H1 (cell line): ENCODE results near the gene PRKN. TPM values are rescaled to one million over a fixed set of nuclear protein-coding genes. Genes with fewer than 3 reads are reported as not detected.

Source experiments
- CTCF ChIA-PET: fragments of 300-600 bp; sonication (Branson Sonifier 250); formaldehyde crosslinking; loops from one replicate; lab custom pipeline; 2021; ENCODE audit not compliant: partially characterized antibody; lab: Charles Lee
- POLR2A ChIA-PET: fragments of 300-600 bp; sonication (Branson Sonifier 250); formaldehyde crosslinking; loops from one replicate; lab custom pipeline; 2021; ENCODE audit warnings: inconsistent platforms; ENCODE audit not compliant: partially characterized antibody; lab: Charles Lee
- DNase-seq, 2 experiments: peaks; one replicate each; pipeline versions ENCODE4 v3.0.0 to v3.0.0-alpha.2; 2010 to 2022; ENCODE audit warnings: low spot score in 2 of 2, low read depth in 1 of 2, mixed read lengths in 1 of 2
- FAIRE-seq: peaks from 2 replicates; lab custom pipeline; 2011; peaks lifted over from hg19 to GRCh38; lab: Jason Lieb, UNC
- H2AFZ ChIP-seq: 2 replicates; pipeline ENCODE4 v1.8.1; 2012; ENCODE audit warnings: low read length, inconsistent platforms
- H2AK5ac ChIP-seq: 2 replicates; pipeline ENCODE4 v1.6.1; 2013; ENCODE audit warnings: low read depth, low read length
- H2BK120ac ChIP-seq: replicated peaks from 2 replicates; pipeline ENCODE3; 2013; ENCODE audit warnings: low read depth, low read length, inconsistent platforms
- H2BK12ac ChIP-seq: 2 replicates; pipeline ENCODE4 v1.6.1; 2013; ENCODE audit warnings: low read depth, low read length
- H2BK15ac ChIP-seq: 2 replicates; pipeline ENCODE4 v1.6.1; 2013; ENCODE audit warnings: low read length
- H2BK20ac ChIP-seq: 2 replicates; pipeline ENCODE4 v1.6.1; 2013; ENCODE audit warnings: low read length
- H2BK5ac ChIP-seq: 2 replicates; pipeline ENCODE4 v1.6.1; 2013; ENCODE audit warnings: low read depth, low read length
- H3K14ac ChIP-seq: 2 replicates; pipeline ENCODE4 v1.6.1; 2013; ENCODE audit warnings: inconsistent platforms; ENCODE audit not compliant: insufficient read length
- H3K18ac ChIP-seq: 2 replicates; pipeline ENCODE4 v1.6.1; 2013; ENCODE audit warnings: low read length; ENCODE audit errors: extremely low read depth
- H3K23ac ChIP-seq: 2 replicates; pipeline ENCODE4 v1.6.1; 2013; ENCODE audit warnings: inconsistent platforms; ENCODE audit not compliant: insufficient read length
- H3K23me2 ChIP-seq: 2 replicates; pipeline ENCODE4 v1.6.1; 2013; ENCODE audit warnings: low read depth, low read length
- H3K27ac ChIP-seq: 2 replicates; pipeline ENCODE4 v1.6.1; 2011; ENCODE audit warnings: low read depth, low read length, inconsistent platforms
- H3K27me3 ChIP-seq, 4 experiments: replicated peaks in 1 of 4; 1 replicate in 1 of 4; 2 replicates in 3 of 4; pipeline versions ENCODE4 v1.6.1 to v1.8.1; 2011 to 2013; ENCODE audit warnings: low read length in 3 of 4, mild to moderate bottlenecking in 3 of 4, inconsistent platforms in 2 of 4, mixed read lengths in 2 of 4, moderate library complexity in 1 of 4; ENCODE audit not compliant: control insufficient read depth in 3 of 4, insufficient read depth in 3 of 4; ENCODE audit errors: extremely low read depth in 1 of 4
- H3K36me3 ChIP-seq, 4 experiments: 2 replicates each; pipeline versions ENCODE4 v1.6.1 to v1.8.1; 2011 to 2013; ENCODE audit warnings: mild to moderate bottlenecking in 4 of 4, low read length in 3 of 4, moderate library complexity in 2 of 4, control low read depth in 1 of 4, inconsistent platforms in 1 of 4; ENCODE audit not compliant: insufficient read depth in 4 of 4, control insufficient read depth in 2 of 4
- H3K4ac ChIP-seq: replicated peaks from 2 replicates; pipeline ENCODE3; 2013; ENCODE audit warnings: low read length, low read depth, mixed read lengths, inconsistent platforms; ENCODE audit not compliant: insufficient read length
- H3K4me1 ChIP-seq, 4 experiments: replicated peaks in 1 of 4; 1 replicate in 1 of 4; 2 replicates in 3 of 4; pipeline versions ENCODE4 v1.6.1 to v1.8.1; 2011 to 2013; ENCODE audit warnings: low read length in 3 of 4, inconsistent platforms in 2 of 4, mixed read lengths in 1 of 4; ENCODE audit not compliant: insufficient read depth in 4 of 4, control insufficient read depth in 3 of 4
- H3K4me2 ChIP-seq, 2 experiments: 2 replicates each; pipeline versions ENCODE4 v1.6.1 to v1.8.1; 2011 to 2013; ENCODE audit warnings: low read depth in 2 of 2, low read length in 2 of 2, control low read depth in 1 of 2, inconsistent platforms in 1 of 2, mild to moderate bottlenecking in 1 of 2; ENCODE audit not compliant: insufficient read depth in 1 of 2
- H3K4me3 ChIP-seq, 4 experiments: fragments of 200-600, 300-600 bp in 1 of 4; sonication (generic), shearing (Covaris generic), sonication (Bioruptor Twin) in 1 of 4; 2 replicates each; pipeline versions ENCODE4 v1.5.1 to v1.8.1; 2011 to 2016; ENCODE audit warnings: low read length in 4 of 4, low read depth in 3 of 4, control low read depth in 2 of 4, inconsistent platforms in 2 of 4, mild to moderate bottlenecking in 2 of 4, mixed read lengths in 1 of 4, moderate library complexity in 1 of 4; ENCODE audit not compliant: insufficient read depth in 2 of 4; ENCODE audit errors: extremely low read depth in 1 of 4
- H3K56ac ChIP-seq: replicated peaks from 2 replicates; pipeline ENCODE3; 2013; ENCODE audit warnings: low read depth, mild to moderate bottlenecking, mixed read lengths, low read length, inconsistent platforms; ENCODE audit not compliant: insufficient read length
- H3K79me1 ChIP-seq: 2 replicates; pipeline ENCODE4 v1.6.1; 2013; ENCODE audit warnings: low read depth, low read length, control low read depth
- H3K79me2 ChIP-seq, 2 experiments: 2 replicates each; pipeline versions ENCODE4 v1.6.1 to v1.8.1; 2012 to 2013; ENCODE audit warnings: low read length in 2 of 2, mild to moderate bottlenecking in 2 of 2, inconsistent platforms in 1 of 2; ENCODE audit not compliant: insufficient read depth in 2 of 2, control insufficient read depth in 1 of 2
- H3K9ac ChIP-seq, 4 experiments: replicated peaks in 1 of 4; 1 replicate in 1 of 4; 2 replicates in 3 of 4; pipeline versions ENCODE4 v1.6.1 to v1.8.1; 2011 to 2013; ENCODE audit warnings: low read depth in 3 of 4, low read length in 3 of 4, control low read depth in 2 of 4, mild to moderate bottlenecking in 2 of 4, moderate library complexity in 2 of 4, inconsistent platforms in 1 of 4; ENCODE audit errors: extremely low read depth in 1 of 4
- H3K9me3 ChIP-seq, 2 experiments: 2 replicates each; pipeline versions ENCODE4 v1.6.1 to v1.8.1; 2012 to 2013; ENCODE audit warnings: mild to moderate bottlenecking in 2 of 2, moderate library complexity in 2 of 2, control low read depth in 1 of 2, inconsistent platforms in 1 of 2, low read depth in 1 of 2, low read length in 1 of 2, mixed read lengths in 1 of 2; ENCODE audit not compliant: insufficient read depth in 2 of 2
- H4K20me1 ChIP-seq, 2 experiments: replicated peaks in 1 of 2; 2 replicates each; pipeline versions ENCODE3 to v1.8.1; 2011 to 2013; ENCODE audit warnings: inconsistent platforms in 2 of 2, low read length in 2 of 2, mild to moderate bottlenecking in 1 of 2; ENCODE audit not compliant: insufficient read depth in 2 of 2, control insufficient read depth in 1 of 2
- H4K5ac ChIP-seq: 2 replicates; pipeline ENCODE4 v1.6.1; 2013; ENCODE audit warnings: low read length, low read depth, mixed read lengths, inconsistent platforms; ENCODE audit not compliant: insufficient read length
- H4K8ac ChIP-seq: 2 replicates; pipeline ENCODE4 v1.8.0; 2013; ENCODE audit warnings: mild to moderate bottlenecking, moderate library complexity, low read length, inconsistent platforms; ENCODE audit not compliant: insufficient read depth; ENCODE audit errors: extremely low read depth
- H4K91ac ChIP-seq: replicated peaks from 2 replicates; pipeline ENCODE3; 2013; ENCODE audit warnings: low read length, mixed read lengths, inconsistent platforms; ENCODE audit not compliant: insufficient read length
- BACH1 ChIP-seq: IDR thresholded peaks from 2 replicates; pipeline ENCODE4 v1.6.1; 2012; ENCODE audit warnings: low read length, improper control_type of control experiment
- BCL11A ChIP-seq, 2 experiments: IDR thresholded peaks; one replicate each; pipeline ENCODE4 v1.6.1; 2011; ENCODE audit warnings: low read depth in 2 of 2, low read length in 2 of 2, mild to moderate bottlenecking in 2 of 2
- CBX5 ChIP-seq: fragments of 300-800, 300-1000 bp; sonication (generic); IDR thresholded peaks from 2 replicates; pipeline ENCODE4 v1.7.1; 2016; ENCODE audit warnings: antibody characterized with exemption, low read length, low read depth
- CHD2 ChIP-seq: IDR thresholded peaks from 2 replicates; pipeline ENCODE4 v1.6.1; 2012; ENCODE audit warnings: low read length, improper control_type of control experiment
- FOSL1 ChIP-seq: IDR thresholded peaks from 2 replicates; pipeline ENCODE4 v1.6.1; 2011; ENCODE audit warnings: mild to moderate bottlenecking, low read depth, low read length, moderate library complexity; ENCODE audit not compliant: insufficient read depth
- KDM1A ChIP-seq: fragments of 200-600, 300-600 bp; sonication (generic); IDR thresholded peaks from 2 replicates; pipeline ENCODE4 v1.7.1; 2016; ENCODE audit warnings: mild to moderate bottlenecking, low read length, borderline replicate concordance
- MAFK ChIP-seq: IDR thresholded peaks from 2 replicates; pipeline ENCODE4 v1.6.1; 2012; ENCODE audit warnings: low read depth, mild to moderate bottlenecking, improper control_type of control experiment, low read length
- POLR2A ChIP-seq, 2 experiments: IDR thresholded peaks; 1 replicate in 1 of 2; 2 replicates in 1 of 2; pipeline ENCODE4 v1.6.1; 2011; ENCODE audit warnings: low read depth in 2 of 2, low read length in 2 of 2, mild to moderate bottlenecking in 2 of 2; ENCODE audit errors: control extremely low read depth in 1 of 2
- RAD21 ChIP-seq, 2 experiments: IDR thresholded peaks in 1 of 2; conservative IDR thresholded peaks in 1 of 2; 2 replicates each; pipeline ENCODE4 v1.6.1; 2011; ENCODE audit warnings: low read depth in 2 of 2, low read length in 2 of 2, improper control_type of control experiment in 1 of 2, inconsistent platforms in 1 of 2, mild to moderate bottlenecking in 1 of 2, moderate library complexity in 1 of 2
- SP4 ChIP-seq: IDR thresholded peaks from 2 replicates; pipeline ENCODE4 v1.6.1; 2012; ENCODE audit warnings: low read length, inconsistent platforms
- USF2 ChIP-seq: IDR thresholded peaks from 2 replicates; pipeline ENCODE4 v1.6.1; 2011; ENCODE audit warnings: low read length, improper control_type of control experiment
- WGBS, 2 experiments: shearing (Covaris generic) in 1 of 2; methylation state at CpG; one replicate each; pipeline versions ENCODE4 v1.1.6 to v1.1.7; 2013 to 2015; ENCODE audit warnings: low lambda C conversion rate in 2 of 2, mixed read lengths in 2 of 2, inconsistent platforms in 1 of 2, low coverage in 1 of 2, missing lambda C conversion rate in 1 of 2; ENCODE audit not compliant: insufficient replicate concordance in 2 of 2, insufficient coverage in 1 of 2, insufficient read length in 1 of 2; ENCODE audit errors: extremely low coverage in 1 of 2, missing lambda C conversion rate in 1 of 2; 5-methylcytosine and 5-hydroxymethylcytosine counted together
- polyA plus RNA-seq, 7 experiments: library from polyadenylated mRNA; depleted of rRNA in 3 of 7; stranded (reverse) in 5 of 7; unstranded in 2 of 7; fragments of >200 nt in 5 of 7; fragments of 200-250 nt in 2 of 7; gene quantifications; 1 replicate in 5 of 7; 2 replicates in 1 of 7; 4 replicates in 1 of 7; pipeline versions ENCODE4 v1.2.1 to v1.2.3, GENCODE V29; 2011 to 2013; ENCODE audit warnings: missing spikeins in 2 of 7, mixed read lengths in 2 of 7
- total RNA-seq: library from RNA; stranded (reverse); fragmentation: NEBNext Ultra II Directional; extraction: Animal tissue kit (Norgen Biotek cat#: 25700); gene quantifications from 2 replicates; pipeline ENCODE4 v1.2.1, GENCODE V29; 2021

PRKN gene
- total and polyA plus RNA-seq, 2 of the 8 experiments (the other 6 are each of a cell fraction or from before 2014, with no cell fraction given) = 0.13 to 0.29 TPM

GRCh38 chr6:162385980-162386379 lies 341.6 kb downstream of the PRKN start:
- DNase-seq (no peak), FAIRE-seq (no peak)
- Histone ChIP-seq H2BK5ac (no peak overlapping the region), H3K4me3 (no peak overlapping the region), H2BK20ac (no peak overlapping the region), H3K4me1 (no peaks in the 10 kb centered on the region), H3K27ac (no peak overlapping the region), H3K4ac (no peak overlapping the region), H3K23ac (no peak overlapping the region), H3K4me2 (no peak overlapping the region), H3K27me3 (no peaks in the 10 kb centered on the region), H4K20me1 (no peaks in the 10 kb centered on the region), H2BK120ac (no peak overlapping the region), H2BK15ac (no peak overlapping the region), H3K14ac (no peak overlapping the region), H2BK12ac (no peak overlapping the region), H3K18ac (no peak overlapping the region), H2AK5ac (no peak overlapping the region), H3K79me2 (no peaks in the 10 kb centered on the region), H4K91ac (no peak overlapping the region), H3K9ac (no peak overlapping the region), H3K9me3 (no peaks in the 10 kb centered on the region), H4K5ac (no peak overlapping the region), H3K36me3 (no peaks in the 10 kb centered on the region), H3K56ac (no peak overlapping the region), H3K79me1 (no peaks in the 10 kb centered on the region), H2AFZ (no peak overlapping the region), H4K8ac (no peak overlapping the region), H3K23me2 (no peaks in the 10 kb centered on the region)
- ChIA-PET CTCF (interaction anchor here (0.5 to 0.6 kb wide), 2 partner anchors 334 to 588 kb away, joined by 3 read pairs; no protein-coding TSS in a partner anchor), POLR2A (no interaction called here)
- WGBS, 2 experiments = 90% methylated on average over 4 of the region's 4 CpGs; no CpG with 5 or more reads in 1 of the 2 experiments
- TF ChIP-seq USF2 (no peak), SP4 (no peak), FOSL1 (no peak), BCL11A (IDR thresholded peaks at IDR 0.05; ENCODE audit: low read depth in 2 of 2, low read length in 2 of 2) (no peak), KDM1A (no peak), POLR2A (IDR thresholded peaks at IDR 0.05; ENCODE audit: control extremely low read depth in 1 of 2, low read depth in 2 of 2, low read length in 2 of 2) (no peak), MAFK (no peak), RAD21 (IDR thresholded peaks at IDR 0.05 in 1 of 2, conservative IDR thresholded peaks at IDR 0.05 in 1 of 2; ENCODE audit: low read depth in 2 of 2, low read length in 2 of 2) (no peak), BACH1 (no peak), CHD2 (no peak), CBX5 (no peak)
